Activated CD4-positive, CD25-positive, alpha-beta regulatory T cell treated with anti-CD3 and anti-CD28 coated beads, Interleukin-2, amount 50 U/mL, for 72 hours (primary cell): ENCODE results near the gene ERN2.

Experiments
- DNase-seq: peaks from one replicate; pipeline ENCODE4 v3.0.0; 2021

The ERN2 gene

DNA sequence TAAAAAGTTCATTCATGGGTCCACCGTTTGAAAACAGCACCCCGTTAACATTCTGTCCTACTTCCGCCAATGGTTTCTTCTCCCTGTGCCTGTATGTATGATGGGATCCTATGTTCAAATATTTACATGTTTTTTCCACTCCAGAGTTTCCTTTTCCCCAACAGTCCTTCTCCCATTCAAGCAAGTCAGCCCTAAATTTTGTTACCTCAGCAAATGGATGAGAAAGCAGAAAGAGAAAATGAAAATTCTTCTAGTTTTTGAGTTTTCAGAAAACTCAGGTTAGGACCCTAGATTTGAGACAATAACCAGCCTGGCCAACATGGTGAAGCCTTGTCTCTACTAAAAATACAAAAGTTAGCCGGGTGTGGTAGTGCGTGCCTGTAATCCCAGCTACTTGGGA is 3.5 kb upstream of the ERN2 start:
- DNase-seq: no peak

DNA sequence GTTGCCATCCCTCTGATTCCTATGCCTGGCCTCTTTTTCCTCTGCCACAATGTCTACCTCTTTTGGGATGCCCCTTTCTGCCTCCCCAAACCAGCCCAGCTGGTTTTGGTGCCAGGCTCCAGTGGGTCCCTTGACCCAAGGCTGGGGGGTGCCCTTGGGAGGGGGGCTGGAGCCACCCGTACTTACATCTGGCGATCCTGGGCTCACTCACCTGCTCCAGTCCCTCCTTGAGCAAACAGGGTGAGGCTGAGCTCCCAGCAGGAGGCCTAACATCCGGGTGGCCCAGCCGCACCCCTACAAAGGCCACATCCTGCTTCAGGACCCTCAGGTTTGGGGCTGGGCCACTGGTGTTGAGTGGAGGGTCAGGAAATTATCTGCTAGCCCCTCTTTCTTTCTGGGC is 1.2 kb downstream of the ERN2 start:
- DNase-seq: no peak

DNA sequence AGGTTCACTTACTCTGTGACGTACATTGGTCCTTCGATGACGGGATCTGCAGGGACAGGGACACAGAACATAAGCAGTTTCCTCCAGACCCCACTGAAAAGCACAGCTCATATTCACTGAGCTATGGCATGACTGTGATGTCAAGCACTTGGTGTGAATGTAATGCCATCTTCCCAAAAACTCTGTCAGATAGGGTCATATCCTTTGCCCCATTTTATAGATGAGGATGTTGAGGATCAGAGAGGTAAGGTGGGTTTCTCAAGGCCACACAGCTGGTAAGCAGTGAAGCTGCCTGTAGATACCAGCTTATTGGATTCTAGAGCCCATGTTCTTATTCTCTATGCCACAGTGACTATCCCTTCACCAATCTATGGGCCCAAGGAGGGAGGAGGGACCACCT is 2.5 kb downstream of the ERN2 start:
- DNase-seq: no peak

DNA sequence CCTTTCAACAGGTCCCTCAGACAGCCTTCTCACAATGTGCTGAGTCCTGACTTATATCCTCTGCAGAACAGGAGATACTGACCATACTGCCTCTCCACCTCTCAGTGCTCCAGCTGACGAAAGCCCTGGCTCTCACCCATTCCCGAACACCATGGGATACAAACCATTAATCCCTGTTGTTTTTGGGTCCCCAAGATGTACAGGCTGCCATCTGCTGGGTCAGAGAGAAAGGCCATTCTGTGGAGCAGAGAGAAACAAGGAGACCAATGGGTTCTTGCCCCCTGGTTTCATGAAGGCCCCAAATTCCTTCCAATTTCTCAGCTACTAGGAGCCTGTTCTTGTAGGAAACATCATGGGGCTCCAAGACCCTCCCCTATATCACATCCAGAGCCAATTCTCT is 3.0 kb downstream of the ERN2 start:
- DNase-seq: no peak

DNA sequence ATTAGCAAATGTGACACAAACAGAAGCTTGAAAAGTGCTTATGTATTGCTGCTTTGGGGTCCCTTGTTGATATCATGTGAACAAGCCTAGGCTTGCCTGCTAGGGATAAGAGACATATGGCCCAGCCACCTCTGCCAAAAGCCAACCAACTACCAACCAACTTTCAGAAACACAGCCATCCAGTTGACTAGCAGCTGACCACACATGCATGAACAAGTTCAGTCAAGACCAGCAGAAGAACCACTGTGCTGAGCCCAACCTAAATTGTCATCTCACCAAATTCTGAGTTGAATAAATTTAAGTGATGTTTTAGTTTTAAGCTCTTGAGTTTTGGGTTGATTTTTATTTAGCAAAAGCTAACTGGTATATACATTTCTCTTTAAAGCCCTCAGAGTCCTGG is 3.5 kb downstream of the ERN2 start:
- no peak for DNase-seq

DNA sequence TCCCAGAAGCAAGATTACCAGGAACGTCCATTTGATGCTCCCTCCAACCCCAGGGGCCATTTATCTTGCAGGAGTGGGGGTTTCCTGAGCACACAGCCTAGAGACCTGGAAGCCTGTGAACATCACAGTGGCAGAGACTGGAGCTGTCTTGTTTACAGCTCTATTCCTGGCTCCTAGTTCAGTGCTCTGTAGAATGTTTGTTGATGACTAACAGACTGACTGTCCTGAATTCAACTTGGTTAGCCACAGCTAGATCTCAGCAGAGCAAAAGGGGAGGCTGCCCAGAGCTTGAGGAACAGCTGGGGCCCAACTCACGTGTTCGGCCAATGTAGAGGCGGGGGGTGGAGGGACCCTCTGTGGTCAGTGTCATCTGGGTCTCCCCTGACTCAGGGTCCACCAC is 6.6 kb downstream of the ERN2 start:
- DNase-seq: no peak

DNA sequence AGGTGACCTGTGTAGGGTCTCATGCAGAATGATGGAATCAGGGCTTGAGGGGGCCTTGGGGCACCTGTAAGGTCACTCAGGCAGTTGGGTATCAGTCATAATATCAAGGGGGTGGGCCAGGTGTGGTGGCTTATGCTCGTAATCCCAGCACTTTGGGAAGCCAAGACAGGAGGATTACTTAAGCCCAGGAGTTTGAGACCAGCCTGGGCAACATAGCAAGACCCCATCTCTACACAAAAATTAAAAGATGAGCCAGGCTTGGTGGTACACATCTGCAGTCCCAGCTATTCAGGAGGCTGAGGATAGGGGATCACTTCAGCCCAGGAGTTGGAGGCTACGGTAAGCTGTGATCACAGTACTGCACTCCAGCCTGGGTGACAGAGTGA is 7.5 kb downstream of the ERN2 start:
- DNase-seq: no peak

DNA sequence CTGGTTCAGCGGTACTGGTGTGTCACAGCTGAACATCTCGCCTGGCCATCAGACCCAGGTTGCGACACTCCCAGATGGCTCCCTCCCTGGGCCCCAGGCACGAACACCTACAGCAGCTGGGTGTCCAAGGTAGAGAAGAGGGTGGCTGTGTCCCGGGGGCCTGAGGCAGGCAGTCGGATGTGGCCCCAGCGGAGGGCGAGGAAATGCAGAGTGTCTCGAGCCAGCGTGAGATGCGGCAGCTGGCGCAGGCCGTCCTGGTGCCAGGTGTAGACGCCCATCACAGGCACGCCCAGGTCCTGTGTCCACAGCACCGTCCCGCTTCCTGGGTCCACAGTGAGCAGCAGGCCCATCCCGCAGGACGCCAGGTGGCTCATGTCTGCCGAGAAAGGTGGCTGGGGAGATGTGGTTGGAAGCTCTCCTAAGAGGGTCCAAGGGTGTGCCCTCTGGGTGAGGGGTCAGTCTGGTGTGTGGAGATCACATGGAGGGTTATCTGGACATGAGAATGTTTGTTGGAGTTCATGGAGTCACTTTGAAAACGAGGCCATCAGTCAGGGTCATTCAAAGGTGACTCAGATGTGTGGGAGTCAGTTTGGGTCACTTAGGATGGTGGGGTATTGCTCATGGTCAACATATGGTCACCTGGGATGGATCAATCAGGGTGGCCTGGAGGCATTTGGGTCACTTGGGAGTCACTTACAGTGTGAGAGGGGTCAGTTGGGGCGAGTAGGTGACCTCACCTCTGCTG is 8.1 kb downstream of the ERN2 start:
- DNase-seq: no peak

DNA sequence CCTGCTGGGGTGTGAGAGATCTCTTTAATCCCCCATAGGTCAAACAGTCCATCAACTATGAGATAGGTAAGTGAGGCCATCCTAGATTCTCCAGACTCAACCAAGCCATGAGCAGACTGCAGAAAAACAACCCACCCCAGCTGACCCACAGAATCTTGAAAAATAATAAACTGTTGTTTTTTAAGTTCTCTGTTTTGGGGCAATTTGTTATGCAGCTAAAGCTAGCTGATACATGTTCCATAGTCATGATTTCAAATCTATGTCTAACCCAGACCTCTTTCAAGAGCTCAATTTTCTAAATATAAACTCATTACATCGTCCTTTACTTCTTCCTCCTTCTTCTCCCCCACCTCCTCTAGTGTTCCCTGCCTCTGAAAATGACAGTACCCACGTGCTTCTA is 10.1 kb downstream of the ERN2 start:
- no peak for DNase-seq

DNA sequence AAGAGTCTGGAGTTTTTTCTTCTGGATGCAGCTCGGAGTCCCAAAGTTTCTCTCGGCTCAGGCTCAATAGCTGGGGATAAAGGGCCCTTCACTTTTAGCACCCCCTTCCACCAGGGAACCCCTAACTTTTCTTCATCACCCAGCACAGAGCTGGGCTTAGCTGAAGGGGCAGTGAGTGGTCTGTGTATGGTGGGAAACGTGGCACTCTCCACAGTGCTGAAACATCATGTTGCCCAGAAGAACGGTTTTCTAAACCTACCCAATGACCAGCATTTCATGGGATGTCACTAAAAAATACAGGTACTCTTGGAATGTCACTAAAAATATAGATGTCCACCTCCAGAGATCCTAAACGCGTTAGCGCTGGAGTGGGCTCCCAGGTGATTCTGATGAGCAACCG is 12.0 kb downstream of the ERN2 start:
- no peak for DNase-seq

DNA sequence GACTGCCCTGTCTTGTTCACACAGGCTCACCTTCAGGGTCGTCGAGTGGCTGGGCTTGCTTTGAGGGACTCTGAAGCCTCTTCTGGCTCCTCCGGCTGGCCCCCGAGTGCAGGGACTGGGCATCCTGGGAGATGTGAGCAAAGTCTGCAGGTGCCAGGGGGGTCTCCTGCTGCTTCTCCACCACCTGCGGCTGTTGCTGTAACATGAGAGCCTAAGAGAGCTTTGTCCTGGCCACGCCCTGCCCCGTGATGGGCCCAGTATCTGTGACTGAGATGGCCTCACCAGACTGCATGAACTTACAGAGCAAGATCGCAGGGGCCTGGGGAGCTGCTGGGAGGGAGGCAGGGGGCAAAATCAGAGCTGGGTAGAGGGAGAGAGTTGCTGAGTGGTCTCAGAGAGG is 12.5 kb downstream of the ERN2 start:
- no peak for DNase-seq

DNA sequence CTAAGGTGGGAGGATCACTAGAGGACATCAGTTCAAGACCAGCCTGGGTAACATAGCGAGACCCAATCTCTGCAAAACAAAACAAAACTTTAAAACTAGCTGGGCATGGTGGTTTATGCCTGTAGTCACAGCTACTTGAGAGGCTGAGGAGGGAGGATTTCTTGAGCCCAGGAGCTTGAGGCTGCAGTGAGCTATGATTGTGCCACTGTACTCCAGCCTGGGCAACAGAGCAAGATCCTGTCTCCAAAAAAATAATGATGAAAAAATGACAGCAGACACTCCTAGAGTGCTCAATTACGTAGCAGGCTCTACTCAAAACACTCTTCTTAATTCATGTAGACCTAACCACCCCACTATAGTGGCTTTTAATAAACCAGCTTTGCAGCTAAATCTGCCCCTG is 12.9 kb downstream of the ERN2 start:
- DNase-seq: no peak

DNA sequence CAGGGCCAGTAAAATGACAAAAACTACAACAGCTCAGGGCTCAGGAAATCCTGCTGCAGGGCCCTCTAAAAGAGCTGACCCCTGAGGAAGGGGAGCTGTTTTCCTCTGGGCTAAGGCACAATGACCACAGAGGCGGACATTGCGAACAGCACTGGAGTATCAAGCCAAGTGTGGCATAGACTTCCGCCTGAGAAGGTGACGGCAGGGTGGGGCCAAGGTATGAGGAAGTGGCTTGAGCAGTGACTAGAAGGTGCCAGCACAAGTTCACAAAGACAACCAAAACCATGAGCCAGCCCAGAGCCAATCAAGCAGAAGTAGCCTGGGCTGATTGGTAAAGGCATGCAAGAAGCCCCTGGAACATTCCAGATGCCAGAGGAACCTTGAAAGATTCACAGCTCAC is 13.9 kb downstream of the ERN2 start:
- no peak for DNase-seq

DNA sequence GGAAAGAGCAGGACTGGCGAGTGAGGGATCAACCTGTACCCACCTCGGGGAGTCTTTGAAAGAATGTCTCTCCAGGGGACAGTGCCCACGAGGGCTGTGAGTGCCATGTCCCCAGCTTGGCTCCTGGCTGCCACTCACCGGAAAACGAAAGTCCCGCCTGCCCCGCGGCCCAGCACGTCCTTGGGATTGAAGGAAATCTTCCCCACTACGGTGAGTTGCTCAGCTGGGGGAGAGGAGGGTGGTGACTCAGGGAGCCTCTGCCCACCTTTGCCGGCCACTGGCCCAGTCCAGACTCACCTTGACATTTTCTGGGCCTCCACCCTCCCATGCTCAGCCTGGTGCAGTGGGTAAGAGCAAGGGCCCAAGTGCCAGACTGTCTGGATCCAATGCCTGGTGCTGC is 17.3 kb downstream of the ERN2 start:
- no peak for DNase-seq

DNA sequence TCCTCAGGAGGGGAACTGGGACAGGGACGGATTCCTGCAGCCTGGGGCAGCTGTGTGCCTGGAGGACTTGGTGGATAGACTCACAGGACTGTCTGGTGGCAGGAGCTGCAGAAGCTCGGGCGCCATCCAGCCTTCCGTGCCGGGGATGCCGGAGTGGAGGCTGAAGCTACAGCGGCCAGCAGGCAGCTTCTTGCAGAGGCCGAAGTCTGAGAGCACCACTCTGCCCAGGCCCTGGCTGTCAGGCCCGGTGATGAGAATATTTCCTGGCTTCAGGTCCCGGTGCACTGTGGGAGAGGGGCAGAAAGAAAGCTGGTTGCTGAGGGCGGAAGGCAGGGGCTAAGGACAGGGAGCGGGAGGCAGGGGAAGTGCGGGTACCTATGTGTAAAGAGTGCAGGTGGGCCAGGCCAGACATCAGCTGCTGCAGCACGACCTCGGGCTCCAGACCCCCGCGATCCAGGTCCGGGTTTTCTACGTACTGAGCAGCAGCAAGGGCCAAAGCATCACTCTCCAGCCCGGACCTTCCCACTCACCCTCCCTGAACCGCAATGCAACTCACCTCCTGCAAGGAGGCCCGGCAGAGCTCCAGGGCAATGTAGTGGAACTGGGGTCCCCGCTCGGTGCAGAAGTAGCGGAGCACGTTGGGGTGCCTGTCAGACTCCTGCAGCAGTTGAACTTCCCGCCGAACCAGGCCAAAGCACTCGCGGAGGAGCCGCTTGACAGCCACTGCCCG is 18.2 kb downstream of the ERN2 start:
- no peak for DNase-seq

DNA sequence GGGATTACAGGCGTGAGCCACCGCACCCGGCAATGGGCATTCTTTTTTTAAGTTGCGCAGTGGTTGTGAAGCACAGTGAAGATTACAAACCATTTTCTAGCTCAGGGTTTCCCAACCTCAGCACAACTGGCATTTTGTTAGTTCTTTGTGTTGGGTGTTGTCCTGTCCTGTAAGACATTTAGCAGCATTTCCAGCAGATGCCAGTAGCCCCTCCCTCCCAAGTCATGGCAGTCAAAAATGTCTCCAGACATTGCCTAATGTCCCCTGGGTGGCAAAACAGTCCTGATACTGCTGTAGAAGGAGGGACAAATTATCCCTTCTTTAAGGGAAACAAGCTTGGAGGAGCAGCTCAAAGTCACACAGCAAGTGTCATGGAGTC is 18.8 kb downstream of the ERN2 start:
- DNase-seq: no peak

DNA sequence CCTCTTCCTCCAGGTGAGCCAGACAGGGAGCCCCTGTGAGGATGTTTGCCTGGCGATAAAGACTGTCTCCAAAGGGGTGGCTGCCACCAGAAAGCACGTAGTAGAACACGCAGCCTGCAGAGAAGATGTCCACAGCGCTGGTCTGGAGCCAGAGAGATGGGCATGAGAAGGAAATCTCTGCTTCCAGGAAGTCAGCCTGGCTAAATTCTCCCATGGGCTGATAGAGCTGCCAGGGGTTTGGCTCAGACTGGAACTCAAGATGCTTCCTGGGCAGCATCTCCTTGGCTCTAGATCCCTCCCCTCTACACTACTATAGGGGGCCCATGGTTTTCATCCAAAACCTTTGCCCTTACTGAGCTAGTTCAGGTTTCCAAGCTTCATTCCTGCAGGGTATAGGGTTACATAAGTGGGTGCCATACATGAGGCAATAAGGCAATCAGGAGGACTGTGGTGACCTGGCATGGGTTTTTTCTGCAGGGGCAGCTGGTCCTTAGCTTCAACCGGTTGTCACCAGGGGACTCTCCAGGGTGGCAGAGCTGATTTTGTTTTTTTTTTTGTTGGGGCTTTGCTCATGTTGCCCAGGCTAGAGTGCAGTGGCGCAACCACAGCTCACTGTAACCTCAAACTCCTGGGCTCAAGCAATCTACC is 20.7 kb downstream of the ERN2 start:
- no peak for DNase-seq

DNA sequence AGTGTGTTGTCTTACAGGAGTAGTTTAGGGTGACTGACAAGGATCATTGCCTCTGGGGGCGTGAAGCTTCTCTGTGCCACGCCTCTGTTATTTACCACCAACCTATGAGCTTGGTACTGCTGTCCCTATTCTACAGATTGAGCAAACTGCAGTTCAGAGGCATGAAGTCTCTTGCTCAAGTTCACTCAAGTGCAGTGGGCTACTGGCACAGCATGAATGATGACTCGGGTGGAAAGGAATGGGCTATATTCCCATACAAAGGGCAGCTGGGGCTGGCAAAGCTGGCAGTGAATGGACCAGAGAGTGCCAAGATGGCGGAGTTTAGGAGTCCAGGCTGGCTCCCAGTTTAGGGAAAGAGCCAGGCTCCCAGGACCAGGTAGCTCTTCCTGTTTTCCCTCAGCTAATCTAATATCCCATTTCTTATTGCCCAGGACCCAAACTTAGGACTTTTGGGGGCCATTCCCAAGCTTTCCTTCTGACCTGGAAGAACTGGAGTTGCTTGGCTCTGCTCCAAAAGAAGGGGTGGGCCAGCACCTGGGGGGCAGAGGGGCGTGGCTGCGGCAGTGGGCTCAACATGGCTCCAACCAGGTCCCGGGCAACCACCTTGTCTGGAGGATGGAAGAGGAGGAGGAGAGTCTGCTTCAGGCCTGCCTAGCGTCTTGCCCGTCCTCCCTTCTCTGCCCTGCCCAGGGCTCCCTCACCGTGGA is 21.4 kb downstream of the ERN2 start:
- DNase-seq: no peak

DNA sequence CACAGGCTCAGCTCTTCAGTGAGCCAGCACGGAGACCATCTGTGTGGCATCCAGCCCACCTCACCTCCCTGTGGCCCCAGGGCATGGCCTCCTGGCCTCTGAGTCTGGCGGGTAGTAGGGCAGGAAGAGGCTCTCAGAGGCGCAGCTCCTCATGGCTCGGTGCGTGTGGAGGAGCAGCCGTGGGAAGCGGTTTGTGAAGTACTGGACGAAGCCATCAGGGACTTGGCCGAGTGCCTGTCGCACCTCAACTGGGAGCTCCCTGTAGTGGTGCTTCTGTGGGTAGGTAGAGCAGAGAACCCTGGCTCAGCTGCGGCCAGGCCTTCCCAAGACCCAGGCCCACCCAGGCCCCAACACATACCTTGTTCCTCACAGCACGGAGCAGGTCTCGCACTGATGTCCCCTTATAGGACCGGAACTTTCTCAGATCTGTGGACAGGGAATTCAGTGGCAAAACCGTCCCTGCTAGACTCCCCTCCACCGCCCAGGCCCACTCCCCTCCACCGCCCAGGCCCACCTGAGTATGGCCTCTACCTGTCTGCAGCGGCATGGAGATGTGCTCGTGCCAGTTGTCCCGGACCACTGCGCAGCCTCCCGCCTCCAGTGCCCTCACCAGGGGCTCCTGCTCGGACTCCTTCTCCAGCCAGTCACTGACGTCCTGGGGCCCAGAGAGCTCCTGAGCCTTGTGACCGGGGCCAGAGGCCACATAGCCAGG is 22.1 kb downstream of the ERN2 start:
- no peak for DNase-seq

DNA sequence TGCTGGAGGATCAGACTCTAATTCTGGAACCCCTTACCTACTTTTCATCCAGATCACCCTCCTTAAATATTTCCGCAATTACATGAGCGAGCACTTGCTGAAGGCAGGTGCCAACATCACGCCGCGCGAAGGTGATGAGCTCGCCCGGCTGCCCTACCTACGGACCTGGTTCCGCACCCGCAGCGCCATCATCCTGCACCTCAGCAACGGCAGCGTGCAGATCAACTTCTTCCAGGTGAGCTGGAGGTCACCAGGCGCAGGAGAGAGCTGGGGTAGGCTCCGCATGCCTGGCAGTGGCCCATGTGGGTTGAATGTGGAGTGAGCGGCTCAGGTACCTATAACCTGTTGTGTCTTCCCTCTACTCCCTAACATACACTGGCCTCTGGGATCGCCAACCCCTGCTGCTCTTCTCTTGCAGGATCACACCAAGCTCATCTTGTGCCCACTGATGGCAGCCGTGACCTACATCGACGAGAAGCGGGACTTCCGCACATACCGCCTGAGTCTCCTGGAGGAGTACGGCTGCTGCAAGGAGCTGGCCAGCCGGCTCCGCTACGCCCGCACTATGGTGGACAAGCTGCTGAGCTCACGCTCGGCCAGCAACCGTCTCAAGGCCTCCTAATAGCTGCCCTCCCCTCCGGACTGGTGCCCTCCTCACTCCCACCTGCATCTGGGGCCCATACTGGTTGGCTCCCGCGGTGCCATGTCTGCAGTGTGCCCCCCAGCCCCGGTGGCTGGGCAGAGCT is 23.4 kb downstream of the ERN2 start:
- no peak for DNase-seq

DNA sequence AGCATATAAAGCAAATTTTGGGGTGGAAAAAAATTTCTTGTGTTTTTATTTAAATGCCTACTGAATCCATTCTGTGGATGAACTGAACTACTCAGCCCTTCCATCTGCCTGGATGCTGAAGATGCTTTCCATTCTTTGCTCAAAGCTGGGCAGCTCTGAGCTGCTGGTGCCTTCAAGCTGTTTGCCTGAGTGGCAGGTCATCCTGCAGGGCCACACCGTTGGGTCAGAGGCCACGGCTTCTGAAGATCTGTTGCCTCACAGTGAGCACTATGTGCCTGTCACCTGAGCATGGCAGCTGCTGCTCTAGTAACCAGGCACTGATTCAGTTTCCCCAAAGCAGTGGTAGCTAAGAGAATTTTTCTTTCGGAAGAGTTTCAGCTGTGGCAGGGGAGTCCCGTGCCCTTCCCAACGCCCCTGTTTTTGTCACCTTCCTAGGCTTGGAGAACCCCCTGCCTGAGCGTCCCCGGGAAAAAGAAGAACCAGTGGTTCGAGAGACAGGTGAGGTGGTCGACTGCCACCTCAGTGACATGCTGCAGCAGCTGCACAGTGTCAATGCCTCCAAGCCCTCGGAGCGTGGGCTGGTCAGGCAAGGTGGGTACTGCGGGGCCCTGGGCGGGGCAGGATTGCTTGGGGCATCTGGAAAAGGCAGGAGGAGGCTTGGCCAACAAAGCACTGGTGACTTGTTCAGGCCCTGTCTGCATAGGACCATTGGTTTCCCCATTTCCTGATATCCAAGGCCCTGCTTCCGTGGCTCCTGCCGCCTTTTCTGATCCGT is 25.8 kb downstream of the ERN2 start:
- no peak for DNase-seq

DNA sequence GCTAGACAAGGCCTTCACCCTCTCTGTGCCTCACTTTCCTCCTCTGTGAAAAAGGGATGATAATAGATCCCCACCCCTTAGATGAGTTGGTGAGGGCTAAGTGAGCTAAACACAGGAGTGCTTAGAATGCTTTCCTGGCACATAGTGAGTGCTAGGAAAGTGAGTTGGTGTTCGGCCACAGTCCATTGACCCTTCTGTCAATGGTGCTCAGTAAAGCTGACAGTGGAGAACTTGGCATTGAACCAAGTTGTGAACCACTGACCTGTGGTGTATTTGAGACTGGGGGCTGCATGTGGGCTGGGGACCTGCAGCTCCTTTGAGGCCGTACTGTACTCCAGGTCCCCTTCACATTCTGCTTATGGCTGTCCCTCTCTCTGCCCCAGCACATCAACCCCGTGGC is 29.5 kb downstream of the ERN2 start:
- DNase-seq: no peak
